Naive thymus-derived CD4-positive, alpha-beta T cell (primary cell): ENCODE data around the gene DBX1. TPM values are rescaled to one million over a fixed set of nuclear protein-coding genes. Genes with fewer than 3 reads are reported as not detected.
A peak's percentile ranks its signal among the peaks of the same experiment; 100 is the strongest.
"Not testable (repeated sequence)": the region's sequence is repeated elsewhere in the genome, so short reads cannot be mapped to it uniquely, and the experiment has no call there.

Source experiments
- ATAC-seq: fragments of 150-1000 bp; cut with Tn5 transposase; 2 replicates; pipeline ENCODE4 v1.10.0; 2021; ENCODE audit warnings: mild to moderate bottlenecking, moderate library complexity
- CTCF ChIA-PET: fragments of 350-600 bp; sonication (Branson Sonifier 250); formaldehyde crosslinking; loops from one replicate; lab custom pipeline; 2021; ENCODE audit warnings: antibody characterized with exemption; lab: Charles Lee
- POLR2A ChIA-PET: fragments of 350-600 bp; sonication (Branson Sonifier 250); formaldehyde crosslinking; loops from one replicate; lab custom pipeline; 2021; ENCODE audit warnings: antibody characterized with exemption, inconsistent platforms; lab: Charles Lee
- DNase-seq, 9 donors: peaks; one replicate each; pipeline versions ENCODE4 v3.0.0 to v3.0.0-alpha.2; 2020 to 2022; ENCODE audit warnings: mixed read lengths in 1 of 9
- H3K27ac ChIP-seq: one replicate; pipeline ENCODE4 v1.7.0; 2013; ENCODE audit warnings: mild to moderate bottlenecking, low read depth, low read length, moderate library complexity
- H3K27me3 ChIP-seq, 2 donors: one replicate each; pipeline ENCODE4 v1.7.0; 2013; ENCODE audit warnings: low read length in 2 of 2, mild to moderate bottlenecking in 2 of 2, moderate library complexity in 2 of 2; ENCODE audit not compliant: control insufficient read depth in 2 of 2, insufficient read depth in 2 of 2
- H3K36me3 ChIP-seq, 3 experiments: 1 replicate in 2 of 3; 2 replicates in 1 of 3; pipeline ENCODE4 v1.7.0; 2013; ENCODE audit warnings: low read length in 3 of 3, mild to moderate bottlenecking in 3 of 3, moderate library complexity in 1 of 3; ENCODE audit not compliant: insufficient read depth in 3 of 3, control insufficient read depth in 2 of 3
- H3K4me1 ChIP-seq, 2 donors: one replicate each; pipeline ENCODE4 v1.7.0; 2013; ENCODE audit warnings: low read length in 2 of 2, mild to moderate bottlenecking in 2 of 2, moderate library complexity in 1 of 2; ENCODE audit not compliant: control insufficient read depth in 2 of 2, insufficient read depth in 2 of 2
- H3K4me3 ChIP-seq: 2 replicates; pipeline ENCODE4 v1.7.0; 2013; ENCODE audit warnings: mild to moderate bottlenecking, low read length
- H3K9me3 ChIP-seq, 3 experiments: 1 replicate in 2 of 3; 2 replicates in 1 of 3; pipeline ENCODE4 v1.7.0; 2013; ENCODE audit warnings: low read length in 3 of 3; ENCODE audit not compliant: control insufficient read depth in 2 of 3
- H3K27ac Mint-ChIP-seq, 9 donors: one replicate each; pipeline ENCODE4 v1.8.0; 2020 to 2022; ENCODE audit warnings: mixed read lengths in 9 of 9, mild to moderate bottlenecking in 8 of 9, moderate library complexity in 5 of 9, inconsistent platforms in 2 of 9
- H3K27me3 Mint-ChIP-seq, 5 donors: one replicate each; pipeline ENCODE4 v1.8.0; 2021 to 2022; ENCODE audit warnings: mixed read lengths in 5 of 5, mild to moderate bottlenecking in 1 of 5
- H3K36me3 Mint-ChIP-seq, 5 donors: one replicate each; pipeline ENCODE4 v1.8.0; 2020 to 2022; ENCODE audit warnings: mixed read lengths in 5 of 5, mild to moderate bottlenecking in 3 of 5, inconsistent platforms in 1 of 5
- H3K4me1 Mint-ChIP-seq, 7 donors: one replicate each; pipeline ENCODE4 v1.8.0; 2020 to 2022; ENCODE audit warnings: mixed read lengths in 7 of 7, mild to moderate bottlenecking in 3 of 7, inconsistent platforms in 1 of 7
- H3K4me3 Mint-ChIP-seq, 10 donors: one replicate each; pipeline ENCODE4 v1.8.0; 2020 to 2022; ENCODE audit warnings: mild to moderate bottlenecking in 10 of 10, mixed read lengths in 10 of 10, moderate library complexity in 6 of 10, inconsistent platforms in 2 of 10
- H3K9me3 Mint-ChIP-seq, 11 donors: one replicate each; pipeline ENCODE4 v1.8.0; 2020 to 2022; ENCODE audit warnings: mixed read lengths in 11 of 11, mild to moderate bottlenecking in 4 of 11, inconsistent platforms in 1 of 11, moderate library complexity in 1 of 11
- intact Hi-C, 2 donors: fragments of 100-400 bp; cut with micrococcal nuclease; formaldehyde crosslinking; loops; one replicate each; pipeline ENCODE4 v1.15.1; 2023
- polyA plus RNA-seq, 2 donors: library from polyadenylated mRNA; unstranded; fragments of 300-500 nt; fragmentation: Illumina TruSeq; gene quantifications; one replicate each; pipeline ENCODE4 v1.2.3, GENCODE V29; 2021
- total RNA-seq, 6 experiments: library from RNA in 5 of 6; stranded (reverse) in 5 of 6; gene quantifications; 1 replicate in 5 of 6; 2 replicates in 1 of 6; pipeline ENCODE4 v1.2.3 and lab custom pipeline; 2021 to 2026

DBX1 gene
- total and polyA plus RNA-seq, 7 experiments from 2014 or later: not detected

DNA sequence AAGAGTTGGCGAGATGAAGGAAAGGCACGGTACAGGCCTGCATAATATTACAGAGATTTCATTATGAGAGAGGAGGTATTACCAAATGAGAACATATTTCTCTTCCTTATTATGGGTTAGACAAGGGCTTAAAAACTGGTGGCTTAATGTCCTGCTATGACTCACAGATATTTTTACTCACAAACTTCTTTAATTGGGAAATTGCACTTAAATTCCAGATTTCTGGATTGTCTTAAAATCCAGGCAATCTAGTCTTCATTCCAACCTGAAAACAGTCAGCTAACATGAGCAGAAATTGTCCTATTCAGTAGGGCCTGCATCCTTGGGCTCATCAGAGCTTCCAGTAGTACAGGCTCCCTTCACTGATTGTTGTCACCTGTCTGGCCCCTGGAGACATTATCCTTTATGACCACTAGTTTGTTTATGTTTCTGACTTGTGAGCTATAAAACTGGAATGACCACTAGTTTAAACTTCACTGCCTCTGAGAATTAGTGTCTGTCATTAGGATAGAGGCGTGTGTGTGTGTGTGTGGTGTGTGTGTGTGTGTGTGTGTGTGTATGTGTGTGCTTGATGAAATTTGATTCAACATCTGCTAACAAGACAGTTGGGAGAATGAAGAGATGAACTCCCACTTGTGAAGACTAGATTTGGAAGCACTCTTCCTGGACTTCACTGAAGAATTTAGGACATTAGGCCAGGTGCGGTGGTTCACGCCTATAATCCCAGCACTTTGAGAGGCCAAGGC is 25.1 kb downstream of the DBX1 start:
- ATAC-seq (no peak), DNase-seq (no peak)
- H3K4me3 Mint-ChIP-seq: no peak overlapping the region
- no peak overlapping the region for H3K4me3 ChIP-seq
- ChIA-PET POLR2A (no interaction called here), CTCF (no interaction called here)
- H3K27me3 Mint-ChIP-seq: peaks cover 32 to 56% (median 46%) of the 10 kb centered on the region in 5 donors
- no peaks in the 10 kb centered on the region for H3K9me3 Mint-ChIP-seq
- no peaks in the 10 kb centered on the region for H3K4me1 ChIP-seq
- no peaks in the 10 kb centered on the region for H3K9me3 ChIP-seq
- intact Hi-C loops: loop anchor here in 1 of 2 donors (5.0 kb wide), 1 partner anchor 198 kb away; no protein-coding TSS in a partner anchor
- H3K36me3 ChIP-seq: no peaks in the 10 kb centered on the region
- no peak overlapping the region for H3K27ac Mint-ChIP-seq
- H3K27ac ChIP-seq: no peak overlapping the region
- H3K4me1 Mint-ChIP-seq: peaks cover 8 to 14% (median 12%) of the 10 kb centered on the region in 7 donors
- no peaks in the 10 kb centered on the region for H3K27me3 ChIP-seq
- H3K36me3 Mint-ChIP-seq: no peaks in the 10 kb centered on the region

DNA sequence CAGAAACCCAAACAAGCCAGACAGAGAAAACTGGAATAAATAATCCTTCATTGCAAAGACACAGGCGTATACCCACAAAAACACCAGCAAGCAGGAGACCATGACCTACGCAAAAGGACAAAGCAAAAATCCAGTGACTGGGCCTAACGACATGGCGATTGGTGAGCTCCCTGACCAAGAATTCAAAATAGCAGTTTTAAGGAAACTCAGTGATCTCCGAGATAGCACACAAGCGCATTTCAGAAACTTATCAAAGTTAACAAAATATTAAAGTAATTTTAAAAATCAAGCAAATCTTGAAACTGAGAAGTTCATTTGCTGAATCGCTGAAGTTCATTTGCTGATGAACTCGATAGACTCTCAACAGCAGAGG is 27.6 kb downstream of the DBX1 start:
- H3K4me1 ChIP-seq: no peaks in the 10 kb centered on the region
- intact Hi-C loops: loop anchor here (1.0 to 5.0 kb wide), 5 partner anchors 24 to 1062 kb away; no protein-coding TSS in a partner anchor
- no peaks in the 10 kb centered on the region for H3K9me3 Mint-ChIP-seq
- ATAC-seq (no peak), DNase-seq (no peak)
- H3K36me3 Mint-ChIP-seq: no peaks in the 10 kb centered on the region
- POLR2A ChIA-PET: no interaction called here
- H3K27me3 ChIP-seq: no peaks in the 10 kb centered on the region
- no peak overlapping the region for H3K27ac Mint-ChIP-seq
- peaks cover 20 to 41% (median 37%) of the 10 kb centered on the region in 5 donors for H3K27me3 Mint-ChIP-seq
- H3K27ac ChIP-seq: no peak overlapping the region
- H3K4me3 Mint-ChIP-seq: peak overlapping the region; percentile 55 to 86 (median 79)
- no peaks in the 10 kb centered on the region for H3K36me3 ChIP-seq
- H3K9me3 ChIP-seq: no peaks in the 10 kb centered on the region
- peak overlapping the region; percentile 45 for H3K4me3 ChIP-seq
- CTCF ChIA-PET: interaction anchor here (1.0 to 1.3 kb wide), 2 partner anchors 8 to 222 kb away, joined by 3 to 4 read pairs; no protein-coding TSS in a partner anchor
- peaks cover 8 to 14% (median 12%) of the 10 kb centered on the region in 7 donors for H3K4me1 Mint-ChIP-seq

DNA sequence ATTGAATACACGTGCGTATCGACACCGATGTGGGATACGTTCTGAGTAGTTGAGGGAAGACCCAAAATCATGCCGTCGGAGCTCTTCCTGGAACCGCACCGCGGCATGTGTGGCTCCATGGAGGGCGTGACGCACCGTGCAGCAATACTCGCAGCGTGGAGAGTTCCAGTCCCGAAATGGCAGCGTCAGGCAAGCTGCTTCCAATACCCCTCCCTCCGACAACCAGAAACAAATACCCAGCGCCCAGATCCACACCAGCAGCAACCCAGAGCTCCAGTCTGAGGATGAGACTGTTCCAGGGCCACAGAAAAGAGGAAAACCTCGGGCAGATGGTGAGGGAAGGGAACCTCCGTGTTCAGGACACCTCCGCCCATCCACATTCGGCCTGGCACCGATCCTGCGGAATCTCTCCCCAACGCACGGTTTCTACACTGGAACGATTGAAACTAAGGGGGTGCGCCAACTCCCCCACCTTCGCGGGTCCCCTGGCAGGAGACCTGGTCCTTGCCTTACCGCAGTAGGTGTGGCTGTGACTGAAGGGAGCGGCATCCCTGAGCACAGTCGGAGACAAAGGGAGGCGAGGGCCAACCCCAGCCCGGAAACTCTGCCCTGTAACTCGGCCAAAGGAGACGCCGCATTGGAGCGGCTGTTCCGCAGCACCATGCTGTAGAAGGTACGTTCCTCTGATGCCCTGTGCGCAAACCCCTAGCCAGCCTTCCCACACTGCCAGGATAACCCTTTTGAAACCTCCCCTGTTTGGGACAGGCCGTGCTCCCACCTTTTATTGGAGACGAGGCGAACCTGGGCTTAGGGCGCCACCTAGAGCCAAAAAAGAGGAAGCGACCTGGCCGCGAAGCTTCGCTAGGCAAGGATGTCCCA is 28.2 kb downstream of the DBX1 start:
- no peaks in the 10 kb centered on the region for H3K9me3 ChIP-seq
- Mint-ChIP-seq H3K27me3 (peaks cover 20 to 41% (median 37%) of the 10 kb centered on the region in 5 donors), H3K36me3 (no peaks in the 10 kb centered on the region), H3K27ac (no peak overlapping the region), H3K4me3 (peak overlapping the region; percentile 55 to 86 (median 79)), H3K9me3 (no peaks in the 10 kb centered on the region), H3K4me1 (peaks cover 8 to 14% (median 12%) of the 10 kb centered on the region in 7 donors)
- no peak overlapping the region for H3K27ac ChIP-seq
- H3K4me3 ChIP-seq: peak overlapping the region; percentile 45
- ChIA-PET CTCF (interaction anchor here (0.6 to 1.1 kb wide), 6 partner anchors 20 to 834 kb away, joined by 3 to 7 read pairs (median 3); no protein-coding TSS in a partner anchor), POLR2A (no interaction called here)
- DNase-seq (peak in 6 of 9 donors; percentile 28 to 42 (median 33)), ATAC-seq (peak; percentile 62)
- H3K27me3 ChIP-seq: no peaks in the 10 kb centered on the region
- intact Hi-C loops: loop anchor here (1.0 to 5.0 kb wide), 5 partner anchors 25 to 1061 kb away; no protein-coding TSS in a partner anchor
- no peaks in the 10 kb centered on the region for H3K36me3 ChIP-seq
- H3K4me1 ChIP-seq: no peaks in the 10 kb centered on the region

DNA sequence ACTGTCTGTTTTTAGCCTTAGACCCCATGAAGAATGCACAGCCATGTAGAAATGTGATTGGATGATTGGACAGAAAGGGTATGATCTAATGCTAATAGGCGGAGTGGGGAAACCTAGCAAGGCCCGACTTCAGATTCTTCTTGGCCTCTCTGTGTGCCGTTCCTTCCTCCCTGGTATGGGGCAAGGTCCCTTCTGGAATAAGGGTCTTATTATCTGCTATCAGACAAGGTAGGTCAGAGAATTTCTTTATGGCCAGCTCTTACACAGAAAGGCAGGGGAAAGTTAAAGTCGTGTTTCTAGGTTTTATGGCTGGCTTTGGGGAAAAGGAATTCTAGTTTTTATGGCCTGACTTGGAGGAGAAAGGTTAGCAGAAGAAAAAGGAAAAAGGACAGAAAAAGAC is 30.6 kb downstream of the DBX1 start:
- Mint-ChIP-seq H3K27ac (no peak overlapping the region), H3K4me3 (no peak overlapping the region), H3K27me3 (peaks cover 20 to 34% (median 25%) of the 10 kb centered on the region in 5 donors), H3K9me3 (no peaks in the 10 kb centered on the region), H3K36me3 (no peaks in the 10 kb centered on the region), H3K4me1 (peaks cover 8 to 14% (median 12%) of the 10 kb centered on the region in 7 donors)
- DNase-seq: no peak
- ChIA-PET POLR2A (no interaction called here), CTCF (interaction anchor here (0.8 to 3.5 kb wide), 5 partner anchors 12 to 479 kb away, joined by 4 to 54 read pairs (median 12); no protein-coding TSS in a partner anchor)
- no peaks in the 10 kb centered on the region for H3K27me3 ChIP-seq
- no peak overlapping the region for H3K4me3 ChIP-seq
- H3K9me3 ChIP-seq: no peaks in the 10 kb centered on the region
- H3K27ac ChIP-seq: no peak overlapping the region
- intact Hi-C loops: loop anchor here (2.0 to 10.0 kb wide), 4 partner anchors 192 to 1385 kb away; no protein-coding TSS in a partner anchor
- H3K4me1 ChIP-seq: no peaks in the 10 kb centered on the region
- no peak for ATAC-seq
- no peaks in the 10 kb centered on the region for H3K36me3 ChIP-seq

DNA sequence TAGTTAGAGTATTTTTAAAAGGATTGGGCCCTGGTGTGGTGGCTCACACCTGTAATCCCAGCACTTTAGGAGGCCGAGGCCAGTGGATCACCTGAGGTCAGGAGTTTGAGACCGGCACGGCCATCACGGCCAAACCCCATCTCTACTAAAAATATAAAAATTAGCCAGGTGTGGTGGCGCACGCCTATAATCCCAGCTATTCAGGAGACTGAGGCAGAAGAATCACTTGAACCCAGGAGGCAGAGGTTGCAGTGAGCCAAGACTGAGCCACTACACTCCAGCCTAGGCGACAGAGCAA is 31.8 kb downstream of the DBX1 start:
- H3K9me3 Mint-ChIP-seq, H3K4me1 ChIP-seq, H3K4me3 Mint-ChIP-seq, H3K27me3 ChIP-seq, H3K36me3 ChIP-seq, H3K4me3 ChIP-seq, POLR2A ChIA-PET, ATAC-seq, H3K27ac Mint-ChIP-seq, H3K36me3 Mint-ChIP-seq, H3K27ac ChIP-seq, H3K9me3 ChIP-seq: not testable (repeated sequence)
- peak in 1 of 9 donors; percentile 13 for DNase-seq
- CTCF ChIA-PET: interaction anchor here (0.8 to 3.5 kb wide), 10 partner anchors 9 to 483 kb away, joined by 3 to 54 read pairs (median 4); no protein-coding TSS in a partner anchor
- H3K27me3 Mint-ChIP-seq: peaks cover 9 to 24% (median 17%) of the 10 kb centered on the region in 5 donors
- H3K4me1 Mint-ChIP-seq: peaks cover 8 to 14% (median 12%) of the 10 kb centered on the region in 7 donors
- intact Hi-C loops: loop anchor here (1.0 to 10.0 kb wide), 7 partner anchors 209 to 1386 kb away; no protein-coding TSS in a partner anchor
